Loucy (cell line): Measurements from ENCODE around the gene RBM20.

ENCODE experiments used
- H2AFZ ChIP-seq: fragments of 200-600 bp; sonication (generic); 2 replicates; pipeline ENCODE4 v1.6.0; 2016; ENCODE audit warnings: antibody characterized with exemption, mild to moderate bottlenecking, low read length, moderate library complexity
- H3F3A ChIP-seq: fragments of 200-600 bp; 2 replicates; pipeline ENCODE4 v1.6.0; 2016; ENCODE audit warnings: antibody characterized with exemption, low read depth, mild to moderate bottlenecking
- H3K27me3 ChIP-seq: fragments of 200-600 bp; sonication (generic); 2 replicates; pipeline ENCODE4 v1.6.1; 2014; ENCODE audit warnings: low read length, mild to moderate bottlenecking; ENCODE audit not compliant: insufficient read depth, poor library complexity, severe bottlenecking
- H3K36me3 ChIP-seq: fragments of 200-600 bp; sonication (generic); 2 replicates; pipeline ENCODE4 v1.6.1; 2016; ENCODE audit warnings: low read length; ENCODE audit not compliant: insufficient read depth
- H3K4me1 ChIP-seq: fragments of 200-600 bp; sonication (generic); 2 replicates; pipeline ENCODE4 v1.5.1; 2014; ENCODE audit warnings: low read length, mild to moderate bottlenecking; ENCODE audit not compliant: insufficient read depth, poor library complexity, severe bottlenecking
- H3K4me2 ChIP-seq: fragments of 200-600 bp; sonication (generic); 2 replicates; pipeline ENCODE4 v1.6.0; 2014; ENCODE audit warnings: antibody characterized with exemption, low read length, low read depth, mild to moderate bottlenecking; ENCODE audit not compliant: poor library complexity, severe bottlenecking
- H3K4me3 ChIP-seq: fragments of 200-600 bp; sonication (generic); 2 replicates; pipeline ENCODE4 v1.5.1; 2014; ENCODE audit warnings: low read length, mild to moderate bottlenecking, mixed read lengths; ENCODE audit not compliant: poor library complexity, severe bottlenecking
- H3K79me2 ChIP-seq: fragments of 200-600 bp; sonication (generic); 2 replicates; pipeline ENCODE4 v1.6.1; 2014; ENCODE audit warnings: low read length; ENCODE audit not compliant: insufficient read depth
- H3K9ac ChIP-seq: fragments of 200-600 bp; sonication (generic); 2 replicates; pipeline ENCODE4 v1.6.0; 2014; ENCODE audit warnings: mild to moderate bottlenecking, low read depth, low read length, moderate library complexity; ENCODE audit not compliant: poor library complexity, severe bottlenecking
- H3K9me2 ChIP-seq: fragments of 200-600 bp; sonication (generic); replicated peaks from 2 replicates; pipeline ENCODE4 v1.6.1; 2016; ENCODE audit warnings: low read depth, low read length, mixed read lengths
- H3K9me3 ChIP-seq: fragments of 200-600 bp; sonication (generic); 2 replicates; pipeline ENCODE4 v1.6.1; 2014; ENCODE audit warnings: mild to moderate bottlenecking, antibody characterized with exemption, low read length, low read depth; ENCODE audit not compliant: insufficient read depth
- H4K20me1 ChIP-seq: fragments of 200-600 bp; sonication (generic); 2 replicates; pipeline ENCODE4 v1.6.0; 2014; ENCODE audit warnings: antibody characterized with exemption, low read length, mild to moderate bottlenecking; ENCODE audit not compliant: insufficient read depth, poor library complexity, severe bottlenecking
- EZH2phosphoT487 ChIP-seq: fragments of 200-600 bp; IDR thresholded peaks from 2 replicates; pipeline ENCODE4 v1.6.1; 2018; ENCODE audit warnings: antibody characterized with exemption, mild to moderate bottlenecking, moderate library complexity, borderline replicate concordance
- TF ChIP-seq, protein P1 (sequence below): fragments of 200-600 bp; sonication (generic); conservative IDR thresholded peaks from 2 replicates; pipeline ENCODE4 v1.5.1; 2014; ENCODE audit warnings: mild to moderate bottlenecking, antibody characterized with exemption, low read length

Gene RBM20

DNA sequence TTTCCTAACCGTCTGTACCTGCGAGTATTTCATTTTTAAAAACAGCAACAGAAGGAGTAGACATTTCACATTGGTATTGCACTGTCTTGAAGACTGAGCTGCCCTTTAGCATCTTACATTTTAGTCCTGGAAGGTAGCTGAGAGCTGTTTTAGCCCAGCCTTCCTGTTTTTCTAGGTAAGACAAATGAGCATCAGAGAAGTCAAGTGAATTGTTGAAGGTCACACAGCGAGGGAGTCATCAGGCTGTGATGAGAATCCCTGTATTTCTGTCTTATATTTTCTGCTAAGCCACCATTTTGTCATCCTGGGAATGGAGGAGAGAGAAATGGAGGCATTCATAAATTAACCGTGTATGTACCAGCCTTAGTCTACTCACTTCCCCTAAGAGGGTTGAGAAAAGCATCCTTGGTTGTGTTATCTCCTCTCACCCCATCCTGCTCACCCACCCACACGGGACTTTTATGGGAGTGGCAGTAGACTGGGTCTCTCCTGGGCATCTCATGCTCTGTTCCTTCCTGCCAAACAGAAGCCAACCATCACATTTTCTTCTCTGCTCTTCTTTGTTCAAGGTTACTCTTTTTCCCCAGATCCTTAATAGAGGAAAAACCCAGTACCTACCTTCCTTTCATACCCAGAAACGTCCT, 8.5 kb downstream of the RBM20 start:
- Histone ChIP-seq H3F3A (no peaks in the 10 kb centered on the region), H3K36me3 (no peaks in the 10 kb centered on the region), H3K9me2 (no peaks in the 10 kb centered on the region), H2AFZ (no peak overlapping the region), H3K4me1 (peaks cover 19% of the 10 kb centered on the region), H3K27me3 (no peaks in the 10 kb centered on the region), H3K9ac (no peak overlapping the region), H3K4me3 (no peak overlapping the region), H3K9me3 (no peaks in the 10 kb centered on the region), H3K79me2 (no peaks in the 10 kb centered on the region), H3K4me2 (no peak overlapping the region), H4K20me1 (no peaks in the 10 kb centered on the region)
- TF ChIP-seq, protein P1, sequence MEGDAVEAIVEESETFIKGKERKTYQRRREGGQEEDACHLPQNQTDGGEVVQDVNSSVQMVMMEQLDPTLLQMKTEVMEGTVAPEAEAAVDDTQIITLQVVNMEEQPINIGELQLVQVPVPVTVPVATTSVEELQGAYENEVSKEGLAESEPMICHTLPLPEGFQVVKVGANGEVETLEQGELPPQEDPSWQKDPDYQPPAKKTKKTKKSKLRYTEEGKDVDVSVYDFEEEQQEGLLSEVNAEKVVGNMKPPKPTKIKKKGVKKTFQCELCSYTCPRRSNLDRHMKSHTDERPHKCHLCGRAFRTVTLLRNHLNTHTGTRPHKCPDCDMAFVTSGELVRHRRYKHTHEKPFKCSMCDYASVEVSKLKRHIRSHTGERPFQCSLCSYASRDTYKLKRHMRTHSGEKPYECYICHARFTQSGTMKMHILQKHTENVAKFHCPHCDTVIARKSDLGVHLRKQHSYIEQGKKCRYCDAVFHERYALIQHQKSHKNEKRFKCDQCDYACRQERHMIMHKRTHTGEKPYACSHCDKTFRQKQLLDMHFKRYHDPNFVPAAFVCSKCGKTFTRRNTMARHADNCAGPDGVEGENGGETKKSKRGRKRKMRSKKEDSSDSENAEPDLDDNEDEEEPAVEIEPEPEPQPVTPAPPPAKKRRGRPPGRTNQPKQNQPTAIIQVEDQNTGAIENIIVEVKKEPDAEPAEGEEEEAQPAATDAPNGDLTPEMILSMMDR = no peak
- TF ChIP-seq EZH2phosphoT487 = no peak

DNA sequence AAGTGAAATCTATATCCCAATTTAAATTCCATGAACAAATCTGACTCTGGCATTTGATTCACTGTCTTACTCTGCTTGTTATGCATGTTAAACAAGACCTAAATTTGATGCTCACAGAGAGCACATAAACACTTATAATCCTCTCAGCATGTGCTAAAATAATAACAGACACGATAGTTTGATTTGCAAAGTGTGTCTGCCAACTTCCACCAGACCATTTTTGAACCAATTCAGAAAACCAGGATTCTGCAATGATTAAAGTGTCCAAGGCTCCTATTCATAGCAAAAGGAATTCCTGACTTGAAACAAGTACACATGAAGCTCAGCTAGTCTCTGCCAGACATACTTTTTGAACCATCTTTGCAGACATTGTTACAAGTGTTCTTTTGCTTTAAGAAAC, 11.2 kb downstream of the RBM20 start:
- Histone ChIP-seq H3F3A (no peaks in the 10 kb centered on the region), H4K20me1 (no peaks in the 10 kb centered on the region)

DNA sequence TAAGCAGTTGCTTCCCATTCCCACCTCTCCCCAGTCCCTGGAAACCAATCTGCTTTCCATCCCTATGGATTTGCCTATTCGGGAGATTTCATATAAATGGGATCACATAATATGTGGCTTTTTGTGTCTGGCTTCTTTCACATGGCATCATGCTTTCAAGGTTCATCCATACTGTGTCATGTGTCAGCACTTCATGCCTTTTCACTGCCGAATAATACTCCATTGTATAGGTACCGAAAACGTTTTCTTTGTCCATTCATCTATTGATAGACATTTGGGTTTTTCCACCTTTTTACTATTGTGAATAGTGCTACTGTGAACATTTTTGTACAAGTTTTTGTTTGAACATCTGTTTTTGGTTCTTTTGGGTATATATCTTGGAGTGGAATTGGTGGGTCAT, 12.5 kb downstream of the RBM20 start:
- Histone ChIP-seq H3K9ac (no peak overlapping the region), H3K9me2 (no peaks in the 10 kb centered on the region), H3F3A (no peaks in the 10 kb centered on the region), H3K36me3 (no peaks in the 10 kb centered on the region), H2AFZ (no peak overlapping the region), H3K27me3 (no peaks in the 10 kb centered on the region), H3K9me3 (no peaks in the 10 kb centered on the region), H3K4me3 (no peak overlapping the region), H3K79me2 (no peaks in the 10 kb centered on the region), H3K4me2 (no peak overlapping the region), H3K4me1 (peaks cover 5% of the 10 kb centered on the region), H4K20me1 (no peaks in the 10 kb centered on the region)
- no peak for TF ChIP-seq EZH2phosphoT487
- TF ChIP-seq, protein P1 = no peak

More for the DNA sequence above, 11.2 kb downstream of the RBM20 start:
- Histone ChIP-seq H3K36me3 (no peaks in the 10 kb centered on the region), H3K9ac (no peak overlapping the region), H3K4me2 (no peak overlapping the region), H2AFZ (no peak overlapping the region), H3K9me3 (no peaks in the 10 kb centered on the region), H3K4me3 (no peak overlapping the region), H3K79me2 (no peaks in the 10 kb centered on the region), H3K27me3 (no peaks in the 10 kb centered on the region), H3K9me2 (no peaks in the 10 kb centered on the region), H3K4me1 (peaks cover 16% of the 10 kb centered on the region)
- TF ChIP-seq, protein P1 = no peak
- TF ChIP-seq EZH2phosphoT487 = no peak
